HEK293 (cell line): ENCODE data around the gene ACTN4.

Experiments
- CTCF ChIA-PET: fragments of 350-600 bp; formaldehyde crosslinking; extraction: SDS; loops from one replicate; lab custom pipeline; 2021; ENCODE audit warnings: antibody characterized with exemption; lab: Yijun Ruan, JAX
- POLR2A ChIA-PET: fragments of 300-600 bp; formaldehyde crosslinking; extraction: SDS; loops from one replicate; lab custom pipeline; 2020; ENCODE audit warnings: antibody characterized with exemption, inconsistent platforms; lab: Yijun Ruan, JAX
- H3K27ac ChIP-seq: fragments of 200-500 bp; sonication (Bioruptor generic); 2 replicates; pipeline ENCODE4 v1.5.1; 2014; ENCODE audit warnings: low read depth, low read length, control low read depth, inconsistent platforms; ENCODE audit errors: extremely low read depth
- H3K36me3 ChIP-seq, 2 experiments: fragments of 200-500 bp in 1 of 2; sonication (Bioruptor generic) in 1 of 2; 1 replicate in 1 of 2; 2 replicates in 1 of 2; pipeline ENCODE4 v1.5.1; 2014 to 2017; ENCODE audit warnings: inconsistent platforms in 2 of 2, low read length in 2 of 2; ENCODE audit not compliant: control insufficient read depth in 2 of 2, insufficient read depth in 1 of 2
- H3K4me1 ChIP-seq: fragments of 200-500 bp; sonication (Bioruptor generic); 2 replicates; pipeline ENCODE4 v1.5.1; 2014; ENCODE audit warnings: mild to moderate bottlenecking, low read length, inconsistent platforms; ENCODE audit not compliant: control insufficient read depth, insufficient read depth
- H3K4me3 ChIP-seq: 2 replicates; pipeline ENCODE4 v1.5.1; 2011; ENCODE audit warnings: low read depth, mild to moderate bottlenecking, control low read depth, low read length, moderate library complexity
- H3K9me3 ChIP-seq: fragments of 200-500 bp; sonication (Bioruptor generic); 2 replicates; pipeline ENCODE4 v1.5.1; 2014; ENCODE audit warnings: low read depth, low read length, inconsistent platforms; ENCODE audit not compliant: control insufficient read depth, insufficient read depth
- EGR2 ChIP-seq: fragments of 450-650 bp; formaldehyde crosslinking; IDR thresholded peaks from 2 replicates; pipeline ENCODE4 v1.5.1; 2016; ENCODE audit warnings: low read depth, missing biosample characterization, missing genetic modification characterization
- PRDM1 ChIP-seq: fragments of 450-650 bp; formaldehyde crosslinking; IDR thresholded peaks from 2 replicates; pipeline ENCODE4; 2016; ENCODE audit warnings: missing biosample characterization, missing genetic modification characterization
- SP2 ChIP-seq: fragments of 450-650 bp; formaldehyde crosslinking; IDR thresholded peaks from 2 replicates; pipeline ENCODE4 v1.5.1; 2016; ENCODE audit warnings: missing biosample characterization, missing genetic modification characterization
- TCF7L2 ChIP-seq: IDR thresholded peaks from 2 replicates; pipeline ENCODE4 v1.6.1; 2011; ENCODE audit warnings: low read depth, mild to moderate bottlenecking, inconsistent platforms, low read length, moderate library complexity, borderline replicate concordance
- YY1 ChIP-seq: fragments of 450-650 bp; formaldehyde crosslinking; IDR thresholded peaks from 2 replicates; pipeline ENCODE4 v1.5.1; 2018; ENCODE audit warnings: missing biosample characterization, missing genetic modification characterization
- ZBTB17 ChIP-seq: fragments of 450-650 bp; formaldehyde crosslinking; IDR thresholded peaks from 2 replicates; pipeline ENCODE4 v1.5.1; 2016; ENCODE audit warnings: missing biosample characterization, missing genetic modification characterization
- ZBTB20 ChIP-seq: fragments of 450-650 bp; formaldehyde crosslinking; IDR thresholded peaks from 2 replicates; pipeline ENCODE4 v1.5.1; 2016; ENCODE audit warnings: missing biosample characterization, missing genetic modification characterization
- ZNF157 ChIP-seq: fragments of 450-650 bp; formaldehyde crosslinking; IDR thresholded peaks from 2 replicates; pipeline ENCODE4 v1.5.1; 2016; ENCODE audit warnings: missing biosample characterization, missing genetic modification characterization
- ZNF221 ChIP-seq: fragments of 450-650 bp; formaldehyde crosslinking; IDR thresholded peaks from 2 replicates; pipeline ENCODE4 v1.5.1; 2017; ENCODE audit warnings: missing biosample characterization, missing genetic modification characterization, borderline replicate concordance
- ZNF280C ChIP-seq: fragments of 450-650 bp; formaldehyde crosslinking; IDR thresholded peaks from 2 replicates; pipeline ENCODE4 v1.5.1; 2016; ENCODE audit warnings: missing biosample characterization, missing genetic modification characterization
- ZNF433 ChIP-seq: fragments of 450-650 bp; formaldehyde crosslinking; IDR thresholded peaks from 2 replicates; pipeline ENCODE4 v1.5.1; 2016; ENCODE audit warnings: missing biosample characterization, missing genetic modification characterization, low read depth
- ZNF473 ChIP-seq: fragments of 450-650 bp; formaldehyde crosslinking; IDR thresholded peaks from 2 replicates; pipeline ENCODE4 v1.5.1; 2017; ENCODE audit warnings: missing biosample characterization, missing genetic modification characterization
- ZNF555 ChIP-seq: fragments of 450-650 bp; formaldehyde crosslinking; conservative IDR thresholded peaks from 2 replicates; pipeline ENCODE4 v1.5.1; 2017; ENCODE audit warnings: missing biosample characterization, mild to moderate bottlenecking, missing genetic modification characterization, inconsistent platforms
- ZNF623 ChIP-seq: fragments of 450-650 bp; formaldehyde crosslinking; IDR thresholded peaks from 2 replicates; pipeline ENCODE4 v1.5.1; 2016; ENCODE audit warnings: missing biosample characterization, missing genetic modification characterization
- ZNF654 ChIP-seq: fragments of 450-650 bp; formaldehyde crosslinking; IDR thresholded peaks from 2 replicates; pipeline ENCODE4 v1.5.1; 2016; ENCODE audit warnings: low read depth, missing biosample characterization, missing genetic modification characterization
- TF ChIP-seq, protein P1 (sequence below): fragments of 450-650 bp; formaldehyde crosslinking; IDR thresholded peaks from 2 replicates; pipeline ENCODE4 v1.5.1; 2016; ENCODE audit warnings: missing biosample characterization, missing genetic modification characterization

ACTN4 gene

DNA sequence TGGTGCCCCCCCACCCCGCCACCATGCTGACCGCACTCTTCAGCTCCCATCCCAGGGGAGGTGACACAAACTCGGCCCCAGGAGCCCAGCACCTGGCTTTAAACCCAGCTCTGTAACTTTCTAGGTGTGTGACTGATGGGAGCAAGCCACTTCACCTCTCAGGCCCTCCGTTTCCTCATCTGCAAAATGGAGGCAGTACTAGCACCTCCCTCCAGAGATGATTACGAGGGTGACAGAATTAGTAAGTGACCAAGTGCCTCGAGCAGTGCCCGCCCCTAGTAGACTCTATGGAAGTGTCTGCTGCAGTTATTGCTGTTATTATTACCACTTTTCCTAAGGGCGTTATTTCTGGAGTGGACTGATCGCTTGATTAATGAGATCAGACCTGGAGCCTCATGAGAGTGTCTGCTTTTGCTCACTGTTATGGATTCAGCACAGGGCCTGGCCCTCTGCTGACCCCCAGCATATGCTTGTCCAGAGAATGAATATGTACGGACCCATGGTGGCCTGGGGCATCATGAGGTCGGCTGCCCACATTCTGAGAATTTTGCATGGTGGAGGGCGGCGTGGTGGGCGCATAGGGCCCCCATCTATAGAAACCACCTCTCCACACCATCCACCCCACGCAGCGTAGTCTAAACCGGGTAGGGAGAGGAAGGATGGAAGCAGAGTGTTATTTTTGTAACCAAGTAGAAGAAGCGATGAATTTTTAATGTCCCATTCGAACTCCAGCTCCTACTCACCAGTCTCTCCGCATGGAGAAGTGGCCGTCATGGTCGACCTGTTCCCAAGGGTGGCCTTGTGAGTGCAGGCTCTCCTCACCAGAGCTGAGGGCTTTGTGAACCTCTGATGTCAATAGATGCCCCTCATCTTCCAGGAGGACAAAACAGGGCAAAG, 48.6 kb downstream of the ACTN4 start:
- no peaks in the 10 kb centered on the region for H3K9me3 ChIP-seq
- ChIA-PET CTCF (interaction anchor here (0.7 to 1.3 kb wide), 4 partner anchors 10 to 294 kb away, joined by 3 to 4 read pairs (median 4); no protein-coding TSS in a partner anchor), POLR2A (no interaction called here)
- no peak for TF ChIP-seq YY1 (tag by site-specific recombination)
- TF ChIP-seq SP2: no peak
- no peak for TF ChIP-seq ZNF654 (tag by site-specific recombination)
- TF ChIP-seq ZNF221: no peak
- no peak for TF ChIP-seq EGR2 (tag by site-specific recombination)
- TF ChIP-seq TCF7L2: no peak
- no peak for TF ChIP-seq ZNF433 (tag by site-specific recombination)
- no peak for TF ChIP-seq PRDM1 (tag by site-specific recombination)
- no peak for TF ChIP-seq ZNF280C (tag by site-specific recombination)
- TF ChIP-seq, protein P1, sequence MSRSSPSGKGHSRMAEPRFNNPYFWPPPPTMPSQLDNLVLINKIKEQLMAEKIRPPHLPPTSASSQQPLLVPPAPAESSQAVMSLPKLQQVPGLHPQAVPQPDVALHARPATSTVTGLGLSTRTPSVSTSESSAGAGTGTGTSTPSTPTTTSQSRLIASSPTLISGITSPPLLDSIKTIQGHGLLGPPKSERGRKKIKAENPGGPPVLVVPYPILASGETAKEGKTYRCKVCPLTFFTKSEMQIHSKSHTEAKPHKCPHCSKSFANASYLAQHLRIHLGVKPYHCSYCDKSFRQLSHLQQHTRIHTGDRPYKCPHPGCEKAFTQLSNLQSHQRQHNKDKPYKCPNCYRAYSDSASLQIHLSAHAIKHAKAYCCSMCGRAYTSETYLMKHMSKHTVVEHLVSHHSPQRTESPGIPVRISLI: no peak
- TF ChIP-seq ZNF623 (tag by site-specific recombination): no peak
- TF ChIP-seq ZNF157: no peak
- peaks cover 32 to 45% of the 10 kb centered on the region in 2 experiments for H3K36me3 ChIP-seq
- H3K4me1 ChIP-seq: peaks cover 6% of the 10 kb centered on the region; the same call in 1 of the 2 replicates
- peak overlapping the region; percentile 34; the same call in 1 of the 2 replicates for H3K27ac ChIP-seq
- H3K4me3 ChIP-seq: no peak overlapping the region

DNA sequence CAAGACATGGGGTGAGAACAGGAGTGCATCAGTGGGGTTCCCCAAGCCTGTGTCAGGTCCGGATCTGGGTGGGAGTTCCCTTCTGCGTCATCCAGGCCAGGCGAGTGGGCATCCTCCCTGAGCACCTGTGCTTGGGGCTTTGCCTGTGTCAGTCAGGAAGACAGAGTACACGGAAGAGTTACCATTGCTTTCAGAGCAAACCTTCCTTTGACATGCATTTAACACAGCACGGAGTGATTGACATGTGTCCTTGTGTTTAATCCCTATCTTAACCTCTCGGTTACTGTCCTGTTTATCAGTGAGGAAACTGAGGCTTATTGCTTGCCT, 49.2 kb downstream of the ACTN4 start:
- POLR2A ChIA-PET: no interaction called here
- H3K36me3 ChIP-seq: peaks cover 30 to 51% of the 10 kb centered on the region in 2 experiments
- no peaks in the 10 kb centered on the region for H3K9me3 ChIP-seq
- no peak for TF ChIP-seq ZNF473 (tag by site-specific recombination)
- 0 out of 2 replicates have a peak, but pooled peaks have one; percentile 11 for TF ChIP-seq ZBTB20
- H3K4me3 ChIP-seq: no peak overlapping the region
- H3K4me1 ChIP-seq: peaks cover 6% of the 10 kb centered on the region; the same call in 1 of the 2 replicates
- no peak overlapping the region for H3K27ac ChIP-seq
- CTCF ChIA-PET: interaction anchor here (0.7 to 1.1 kb wide), 2 partner anchors 62 to 87 kb away, joined by 3 read pairs; no protein-coding TSS in a partner anchor

- Histone ChIP-seq H3K36me3 (peaks cover 30 to 55% of the 10 kb centered on the region in 2 experiments), H3K9me3 (no peaks in the 10 kb centered on the region)
- TF ChIP-seq ZBTB17 (tag by site-specific recombination) (no peak), ZNF555 (no peak)
- TF ChIP-seq, all 188 proteins: peak for 0
- ChIA-PET POLR2A (interaction anchor here (1.3 kb wide), 1 partner anchor 49 kb away, joined by 6 read pairs; the partner anchor contains the start of gene ACTN4), CTCF (interaction anchor here (0.7 to 1.1 kb wide), 2 partner anchors 62 to 86 kb away, joined by 3 read pairs; no protein-coding TSS in a partner anchor)
- H3K4me3 ChIP-seq: no peak overlapping the region
- peaks cover 6% of the 10 kb centered on the region; the same call in 1 of the 2 replicates for H3K4me1 ChIP-seq
- no peak overlapping the region for H3K27ac ChIP-seq
Observed at GRCh38 chr19:38697197-38697596, 49.7 kb downstream of the ACTN4 start.
